GM23338 (cell line): Measurements from ENCODE around the gene CRHR1. TPM values are rescaled to one million over a fixed set of nuclear protein-coding genes. Genes with fewer than 3 reads are reported as not detected.

Experiments used
- ATAC-seq: fragments of 200-7000 bp; cut with Tn5 transposase; 3 replicates; pipeline ENCODE4 v1.9.1; 2020
- DNase-seq: peaks from one replicate; pipeline ENCODE4 v3.0.0-alpha.2; 2015; ENCODE audit warnings: low spot score
- H2AFZ ChIP-seq: fragments of 200-600 bp; sonication (generic); 2 replicates; pipeline ENCODE4 v1.8.0; 2016; ENCODE audit warnings: antibody characterized with exemption, mild to moderate bottlenecking, moderate library complexity
- H3F3A ChIP-seq: fragments of 200-600 bp; sonication (generic); replicated peaks from 2 replicates; pipeline ENCODE4 v1.8.0; 2017; ENCODE audit warnings: antibody characterized with exemption, mixed run types, low read depth
- H3K27ac ChIP-seq: fragments of 200-600 bp; sonication (generic); 2 replicates; pipeline ENCODE4 v1.6.1; 2016; ENCODE audit warnings: low read depth
- H3K27me3 ChIP-seq: fragments of 200-600 bp; sonication (generic); 2 replicates; pipeline ENCODE4 v1.8.0; 2016; ENCODE audit warnings: mild to moderate bottlenecking, mixed run types, moderate library complexity; ENCODE audit not compliant: insufficient read depth
- H3K36me3 ChIP-seq: fragments of 200-600 bp; sonication (generic); 2 replicates; pipeline ENCODE4 v1.8.0; 2016; ENCODE audit warnings: mild to moderate bottlenecking; ENCODE audit not compliant: insufficient read depth
- H3K4me1 ChIP-seq: fragments of 200-600 bp; sonication (generic); 2 replicates; pipeline ENCODE4 v1.8.0; 2016; ENCODE audit warnings: mild to moderate bottlenecking, moderate library complexity; ENCODE audit not compliant: insufficient read depth
- H3K4me2 ChIP-seq: fragments of 200-600 bp; sonication (generic); 2 replicates; pipeline ENCODE4 v1.7.1; 2017; ENCODE audit warnings: mixed run types
- H3K4me3 ChIP-seq: fragments of 200-600 bp; sonication (generic); 2 replicates; pipeline ENCODE4 v1.6.1; 2016; ENCODE audit warnings: mixed run types
- H3K79me2 ChIP-seq: fragments of 200-600 bp; sonication (generic); replicated peaks from 2 replicates; pipeline ENCODE4 v1.8.0; 2017; ENCODE audit warnings: mild to moderate bottlenecking; ENCODE audit not compliant: insufficient read depth
- H3K9me2 ChIP-seq: fragments of 200-600 bp; sonication (generic); 2 replicates; pipeline ENCODE4 v1.8.0; 2017; ENCODE audit not compliant: insufficient read depth
- H4K20me1 ChIP-seq: fragments of 200-600 bp; sonication (generic); replicated peaks from 2 replicates; pipeline ENCODE4 v1.8.0; 2017; ENCODE audit warnings: mild to moderate bottlenecking; ENCODE audit not compliant: insufficient read depth
- H3K27ac Mint-ChIP-seq: 2 replicates; pipeline ENCODE4 v1.8.0; 2020; ENCODE audit warnings: inconsistent platforms, mild to moderate bottlenecking, moderate library complexity, mixed read lengths
- H3K27me3 Mint-ChIP-seq: 3 replicates; pipeline ENCODE4 v1.8.0; 2022; ENCODE audit warnings: low read depth, mild to moderate bottlenecking, moderate library complexity, mixed read lengths, inconsistent platforms; ENCODE audit not compliant: insufficient read depth, poor library complexity
- H3K36me3 Mint-ChIP-seq: 3 replicates; pipeline ENCODE4 v1.8.0; 2021; ENCODE audit warnings: low read depth, mild to moderate bottlenecking, inconsistent platforms, moderate library complexity, mixed read lengths
- H3K4me1 Mint-ChIP-seq: 3 replicates; pipeline ENCODE4 v1.8.0; 2020; ENCODE audit warnings: mild to moderate bottlenecking, inconsistent platforms, mixed read lengths
- H3K4me3 Mint-ChIP-seq: 3 replicates; pipeline ENCODE4 v1.8.0; 2021; ENCODE audit warnings: moderate library complexity, mild to moderate bottlenecking, inconsistent platforms, mixed read lengths
- H3K9me3 Mint-ChIP-seq: 3 replicates; pipeline ENCODE4 v1.8.0; 2020; ENCODE audit warnings: moderate library complexity, mild to moderate bottlenecking, inconsistent platforms, mixed read lengths
- CTCF ChIP-seq, 2 experiments: fragments of 200-600 bp in 1 of 2; sonication (generic) in 1 of 2; conservative IDR thresholded peaks; 2 replicates each; pipeline versions ENCODE4 v1.5.1 to v1.6.1; 2016 to 2017; ENCODE audit warnings: antibody characterized with exemption in 2 of 2, low read depth in 2 of 2, mild to moderate bottlenecking in 2 of 2, moderate library complexity in 1 of 2
- EZH2 ChIP-seq: fragments of 200-600 bp; sonication (generic); IDR thresholded peaks from one replicate; pipeline ENCODE4 v1.8.0; 2017; ENCODE audit warnings: antibody characterized with exemption, mild to moderate bottlenecking, low read depth; ENCODE audit not compliant: unreplicated experiment
- EZH2phosphoT487 ChIP-seq: fragments of 200-600 bp; sonication (generic); IDR thresholded peaks from one replicate; pipeline ENCODE4 v1.8.1; 2018; ENCODE audit warnings: antibody characterized with exemption; ENCODE audit not compliant: unreplicated experiment
- NANOG ChIP-seq: IDR thresholded peaks from 2 replicates; pipeline ENCODE4 v1.6.1; 2016; ENCODE audit warnings: antibody characterized with exemption, borderline replicate concordance
- POLR2AphosphoS5 ChIP-seq: IDR thresholded peaks from 2 replicates; pipeline ENCODE4 v1.6.1; 2016; ENCODE audit warnings: antibody characterized with exemption, low read depth
- STAT1 ChIP-seq: IDR thresholded peaks from one replicate; pipeline ENCODE4 v1.6.1; 2016; ENCODE audit warnings: antibody characterized with exemption; ENCODE audit not compliant: unreplicated experiment
- ZNF114 ChIP-seq: fragments of 250-450 bp; sonication (Bioruptor Pico); IDR thresholded peaks from 2 replicates; pipeline ENCODE4 v1.5.0; 2020; ENCODE audit warnings: mild to moderate bottlenecking, moderate library complexity
- polyA plus RNA-seq: library from polyadenylated mRNA; unstranded; fragments of >200 nt; fragmentation: Nextera tagmentation; extraction: Ambion mirVana; gene quantifications from 2 replicates; pipeline ENCODE4 v1.2.1, GENCODE V29; 2016
- total RNA-seq: library from RNA; depleted of rRNA; stranded (reverse); fragments of >200 nt; shearing (Covaris generic); gene quantifications from 2 replicates; pipeline ENCODE4 v1.2.3, GENCODE V29; 2014

The CRHR1 gene
- total and polyA plus RNA-seq, 2 experiments from 2014 or later = 0.19 to 0.76 TPM

GRCh38 chr17:45782889-45783592, 1.1 kb upstream of the CRHR1 start:
- H3K4me3 Mint-ChIP-seq = peak overlapping the region; percentile 82
- 0 out of 2 replicates have a peak, but pooled peaks cover 8% of the 10 kb centered on the region for H4K20me1 ChIP-seq
- no peak overlapping the region for H3K27ac ChIP-seq
- H3K36me3 Mint-ChIP-seq = no peaks in the 10 kb centered on the region
- H3K4me1 Mint-ChIP-seq = peaks cover 37% of the 10 kb centered on the region
- peaks cover 43% of the 10 kb centered on the region for H3K27me3 Mint-ChIP-seq
- no peaks in the 10 kb centered on the region for H3K9me2 ChIP-seq
- peak overlapping the region; percentile 97 for H2AFZ ChIP-seq
- H3K36me3 ChIP-seq = no peaks in the 10 kb centered on the region
- H3K4me3 ChIP-seq = peak overlapping the region; percentile 89
- DNase-seq (peak; percentile 80), ATAC-seq (peak; percentile 78)
- H3K4me2 ChIP-seq = peak overlapping the region; percentile 98
- TF ChIP-seq EZH2 = peak; percentile 47
- TF ChIP-seq CTCF (conservative IDR thresholded peaks at IDR 0.05; ENCODE audit: low read depth in 2 of 2) = peak; percentile 62 to 83
- no peak for TF ChIP-seq POLR2AphosphoS5
- H3K27me3 ChIP-seq = peaks cover 59% of the 10 kb centered on the region
- H3F3A ChIP-seq = no peaks in the 10 kb centered on the region
- H3K27ac Mint-ChIP-seq = no peak overlapping the region
- no peaks in the 10 kb centered on the region for H3K79me2 ChIP-seq
- H3K9me3 Mint-ChIP-seq = no peaks in the 10 kb centered on the region
- H3K4me1 ChIP-seq = peaks cover 28% of the 10 kb centered on the region

- Histone ChIP-seq H3K36me3 (no peaks in the 10 kb centered on the region), H3F3A (no peaks in the 10 kb centered on the region), H4K20me1 (peaks cover 8% of the 10 kb centered on the region; the same call in 1 of the 2 replicates), H3K4me1 (peaks cover 29% of the 10 kb centered on the region), H3K4me3 (peak overlapping the region; percentile 89), H3K27me3 (peaks cover 64% of the 10 kb centered on the region), H2AFZ (peak overlapping the region; percentile 97), H3K4me2 (peak overlapping the region; percentile 98), H3K79me2 (no peaks in the 10 kb centered on the region), H3K27ac (no peak overlapping the region), H3K9me2 (no peaks in the 10 kb centered on the region)
- ATAC-seq = peak; percentile 49
- peaks cover 43% of the 10 kb centered on the region for H3K27me3 Mint-ChIP-seq
- H3K27ac Mint-ChIP-seq = no peak overlapping the region
- peak; percentile 88 for DNase-seq
- TF ChIP-seq EZH2 (peak; percentile 6), POLR2AphosphoS5 (no peak), NANOG (no peak)
- H3K36me3 Mint-ChIP-seq = no peaks in the 10 kb centered on the region
- peak overlapping the region; percentile 82 for H3K4me3 Mint-ChIP-seq
- H3K4me1 Mint-ChIP-seq = peaks cover 37% of the 10 kb centered on the region
- H3K9me3 Mint-ChIP-seq = no peaks in the 10 kb centered on the region
These were observed 377 bp upstream of the CRHR1 start for GRCh38 chr17:45783593-45784292.

- ATAC-seq (peak; percentile 23), DNase-seq (peak; percentile 66)
- H3F3A ChIP-seq = no peaks in the 10 kb centered on the region
- no peaks in the 10 kb centered on the region for H3K79me2 ChIP-seq
- H3K27me3 Mint-ChIP-seq = peaks cover 43% of the 10 kb centered on the region
- H2AFZ ChIP-seq = peak overlapping the region; percentile 91
- H3K36me3 Mint-ChIP-seq = no peaks in the 10 kb centered on the region
- peak overlapping the region; percentile 89 for H3K4me3 ChIP-seq
- peaks cover 39% of the 10 kb centered on the region for H3K4me1 Mint-ChIP-seq
- H3K9me3 Mint-ChIP-seq = no peaks in the 10 kb centered on the region
- no peak overlapping the region for H3K27ac Mint-ChIP-seq
- peak overlapping the region; percentile 98 for H3K4me2 ChIP-seq
- H3K36me3 ChIP-seq = no peaks in the 10 kb centered on the region
- H3K4me3 Mint-ChIP-seq = peak overlapping the region; percentile 80
- peaks cover 64% of the 10 kb centered on the region for H3K27me3 ChIP-seq
- no peak overlapping the region for H3K27ac ChIP-seq
- peaks cover 8% of the 10 kb centered on the region; the same call in 1 of the 2 replicates for H4K20me1 ChIP-seq
- peaks cover 29% of the 10 kb centered on the region for H3K4me1 ChIP-seq
- no peak for TF ChIP-seq ZNF114 (CRISPR knock-in tag)
- TF ChIP-seq EZH2phosphoT487 = no peak
- no peak for TF ChIP-seq STAT1
- TF ChIP-seq EZH2 = peak; percentile 70
- no peaks in the 10 kb centered on the region for H3K9me2 ChIP-seq
These were observed 790 bp downstream of the CRHR1 start for GRCh38 chr17:45784741-45785479.
